ENCODE results near the gene CHAF1B. TPM values are rescaled to one million over a fixed set of nuclear protein-coding genes. Genes with fewer than 3 reads are reported as not detected.
A peak's percentile ranks its signal among the peaks of the same experiment; 100 is the strongest.
"Not testable (repeated sequence)": the region's sequence is repeated elsewhere in the genome, so short reads cannot be mapped to it uniquely, and the experiment has no call there.

The CHAF1B gene
- total RNA-seq, 1 donor: 1.8 TPM

GRCh38 chr21:36381841-36382589 is 3.2 kb upstream of the CHAF1B start:
- DNase-seq (ENCODE audit: insufficient read length, low spot score, missing footprints): no peak
- Histone ChIP-seq H2AFZ (ENCODE audit: low read length) (no peak overlapping the region), H3K27me3 (ENCODE audit: insufficient read depth, low read length) (no peaks in the 10 kb centered on the region), H3K4me3 (ENCODE audit: insufficient read depth, low read length) (no peak overlapping the region), H3K9me3 (ENCODE audit: low read depth, low read length) (no peaks in the 10 kb centered on the region), H3K27ac (ENCODE audit: low read depth, low read length) (no peak overlapping the region), H3K79me2 (ENCODE audit: insufficient read depth, low read length) (no peaks in the 10 kb centered on the region), H3K36me3 (ENCODE audit: insufficient read depth, low read length) (peaks cover 8% of the 10 kb centered on the region), H3K4me1 (ENCODE audit: insufficient read depth, low read length) (peaks cover 6% of the 10 kb centered on the region), H4K20me1 (ENCODE audit: insufficient read depth, low read length) (no peaks in the 10 kb centered on the region), H3K4me2 (ENCODE audit: insufficient read depth, low read length) (no peak overlapping the region)
- no peak for TF ChIP-seq CTCF (IDR thresholded peaks at IDR 0.05; ENCODE audit: extremely low read depth, low read depth, low read length)

GRCh38 chr21:36382722-36383121 is 2.5 kb upstream of the CHAF1B start:
- not testable (repeated sequence) for H4K20me1 ChIP-seq (ENCODE audit: insufficient read depth, low read length); DNase-seq (ENCODE audit: insufficient read length, low spot score, missing footprints); H3K79me2 ChIP-seq (ENCODE audit: insufficient read depth, low read length); H2AFZ ChIP-seq (ENCODE audit: low read length); H3K4me2 ChIP-seq (ENCODE audit: insufficient read depth, low read length); H3K27ac ChIP-seq (ENCODE audit: low read depth, low read length); H3K36me3 ChIP-seq (ENCODE audit: insufficient read depth, low read length); H3K9me3 ChIP-seq (ENCODE audit: low read depth, low read length); H3K4me3 ChIP-seq (ENCODE audit: insufficient read depth, low read length); H3K27me3 ChIP-seq (ENCODE audit: insufficient read depth, low read length); H3K4me1 ChIP-seq (ENCODE audit: insufficient read depth, low read length)

- H3K4me3 ChIP-seq (ENCODE audit: insufficient read depth, low read length): peak overlapping the region; percentile 73
- no peak for TF ChIP-seq CTCF (IDR thresholded peaks at IDR 0.05; ENCODE audit: extremely low read depth, low read depth, low read length)
- no peaks in the 10 kb centered on the region for H3K9me3 ChIP-seq (ENCODE audit: low read depth, low read length)
- no peaks in the 10 kb centered on the region for H4K20me1 ChIP-seq (ENCODE audit: insufficient read depth, low read length)
- H3K79me2 ChIP-seq (ENCODE audit: insufficient read depth, low read length): no peaks in the 10 kb centered on the region
- H3K36me3 ChIP-seq (ENCODE audit: insufficient read depth, low read length): no peaks in the 10 kb centered on the region
- no peak overlapping the region for H2AFZ ChIP-seq (ENCODE audit: low read length)
- H3K4me1 ChIP-seq (ENCODE audit: insufficient read depth, low read length): peaks cover 6% of the 10 kb centered on the region
- H3K27ac ChIP-seq (ENCODE audit: low read depth, low read length): no peak overlapping the region
- no peaks in the 10 kb centered on the region for H3K27me3 ChIP-seq (ENCODE audit: insufficient read depth, low read length)
- peak; percentile 78 for DNase-seq (ENCODE audit: insufficient read length, low spot score, missing footprints)
- H3K4me2 ChIP-seq (ENCODE audit: insufficient read depth, low read length): peak overlapping the region; percentile 84
Observed at GRCh38 chr21:36384885-36385232, 333 bp upstream of the CHAF1B start.

GRCh38 chr21:36386031-36386642 is 945 bp downstream of the CHAF1B start:
- Histone ChIP-seq H3K4me3 (ENCODE audit: insufficient read depth, low read length) (peak overlapping the region; percentile 73), H3K9me3 (ENCODE audit: low read depth, low read length) (no peaks in the 10 kb centered on the region), H3K4me1 (ENCODE audit: insufficient read depth, low read length) (peaks cover 6% of the 10 kb centered on the region), H3K27me3 (ENCODE audit: insufficient read depth, low read length) (no peaks in the 10 kb centered on the region), H3K36me3 (ENCODE audit: insufficient read depth, low read length) (no peaks in the 10 kb centered on the region), H3K79me2 (ENCODE audit: insufficient read depth, low read length) (no peaks in the 10 kb centered on the region), H2AFZ (ENCODE audit: low read length) (peak overlapping the region; percentile 55), H4K20me1 (ENCODE audit: insufficient read depth, low read length) (no peaks in the 10 kb centered on the region), H3K4me2 (ENCODE audit: insufficient read depth, low read length) (peak overlapping the region; percentile 84), H3K27ac (ENCODE audit: low read depth, low read length) (peak overlapping the region; percentile 5)
- peak; percentile 85 for DNase-seq (ENCODE audit: insufficient read length, low spot score, missing footprints)
- no peak for TF ChIP-seq CTCF (IDR thresholded peaks at IDR 0.05; ENCODE audit: extremely low read depth, low read depth, low read length)

Data from osteoblast (primary cell).